Measurements from ENCODE around the gene LYRM1.
"Not testable (repeated sequence)": the region's sequence is repeated elsewhere in the genome, so short reads cannot be mapped to it uniquely, and the experiment has no call there.

The LYRM1 gene

DNA sequence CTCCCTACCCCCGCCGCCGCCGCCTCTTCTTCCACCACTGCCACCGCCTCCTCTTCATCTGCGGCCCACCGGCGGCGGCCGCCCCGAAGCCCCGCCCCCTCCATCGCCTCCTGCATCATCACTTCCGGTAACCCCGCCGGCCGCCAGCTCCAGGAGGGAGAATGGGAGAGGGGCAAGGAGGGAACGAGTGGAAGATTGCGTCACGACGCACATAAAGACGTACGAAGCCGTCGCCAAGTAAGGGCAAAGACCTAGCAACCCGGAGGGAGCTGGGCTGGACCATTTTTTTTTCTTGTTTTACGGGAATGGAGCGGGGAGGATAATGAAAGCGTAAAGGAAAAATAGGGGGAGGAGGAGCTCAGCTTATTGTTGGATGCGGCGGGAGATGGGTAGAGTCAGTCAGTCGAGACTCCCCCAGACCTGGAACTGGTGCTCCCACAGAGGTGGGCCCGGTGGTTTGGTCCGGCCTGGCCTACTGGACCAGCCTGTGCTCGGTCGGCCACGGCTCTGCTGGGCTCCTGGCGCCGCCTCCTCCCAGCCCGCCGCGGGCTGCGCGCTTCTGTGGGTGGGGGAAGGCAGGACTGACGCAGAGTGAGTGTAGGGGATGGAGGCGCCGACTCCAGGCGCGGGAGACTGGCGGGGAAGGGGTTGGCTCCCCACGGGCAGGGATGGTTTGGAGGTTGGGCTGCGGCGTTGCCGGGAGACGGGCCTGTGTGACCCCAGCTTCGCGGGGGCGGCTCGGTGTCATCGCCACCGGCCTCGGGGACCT, at the start of gene LYRM1, which contains the start of gene DCUN1D3:
Gene LYRM1, plus strand, starts transcription at position 473 of the 769 bp plus-strand sequence. CDS start 14,785 bp downstream, outside the sequence.
Gene DCUN1D3, minus strand, starts transcription at position 60 of the 769 bp plus-strand sequence. CDS start 37,820 bp downstream, outside the sequence.
- DNase-seq (ENCODE audit: low spot score) = peak; percentile 95

DNA sequence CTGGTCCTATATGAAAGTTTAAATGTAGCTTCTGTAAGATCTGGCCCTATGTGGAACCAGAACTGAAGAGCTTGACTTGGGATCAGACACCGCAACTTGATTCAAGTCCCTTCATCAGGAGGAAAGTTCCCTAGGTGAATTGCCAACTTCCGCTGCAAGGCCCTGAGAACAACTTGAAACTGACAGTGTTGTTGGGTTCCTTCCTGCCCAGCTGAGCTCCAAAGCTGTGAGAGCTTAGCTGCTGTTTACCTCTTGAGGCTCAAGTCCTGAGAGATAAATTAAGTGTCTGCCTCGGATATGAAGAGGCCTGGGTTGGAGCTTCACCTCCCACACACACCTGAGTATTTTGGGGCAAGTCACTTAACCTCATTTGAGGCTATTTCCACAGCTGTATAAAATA, 49.6 kb upstream of the LYRM1 start:
- no peak for DNase-seq (ENCODE audit: low spot score)

DNA sequence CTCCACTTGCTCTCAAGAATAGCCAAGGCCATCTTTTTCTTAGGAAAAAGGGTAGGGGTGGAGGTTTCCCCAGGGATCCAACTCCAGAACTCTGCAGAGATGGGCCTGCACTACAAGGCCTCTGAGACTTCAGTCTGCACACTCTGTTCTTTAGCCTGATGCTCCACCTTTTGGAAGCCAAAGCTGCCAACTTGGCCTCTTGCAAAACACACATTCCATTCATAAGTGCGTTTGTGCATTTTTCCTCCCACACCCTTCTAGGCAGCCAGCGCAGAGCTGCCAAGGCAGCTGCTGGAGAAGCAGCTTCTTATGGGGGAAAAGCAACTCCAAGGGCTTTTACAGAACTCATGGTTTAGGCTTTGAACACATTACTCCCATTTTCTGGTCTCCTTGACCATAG, 49.0 kb upstream of the LYRM1 start:
- DNase-seq (ENCODE audit: low spot score) = peak; percentile 89

GRCh38 chr16:20853143-20853542, 47.4 kb upstream of the LYRM1 start:
- no peak for DNase-seq (ENCODE audit: low spot score)

DNA sequence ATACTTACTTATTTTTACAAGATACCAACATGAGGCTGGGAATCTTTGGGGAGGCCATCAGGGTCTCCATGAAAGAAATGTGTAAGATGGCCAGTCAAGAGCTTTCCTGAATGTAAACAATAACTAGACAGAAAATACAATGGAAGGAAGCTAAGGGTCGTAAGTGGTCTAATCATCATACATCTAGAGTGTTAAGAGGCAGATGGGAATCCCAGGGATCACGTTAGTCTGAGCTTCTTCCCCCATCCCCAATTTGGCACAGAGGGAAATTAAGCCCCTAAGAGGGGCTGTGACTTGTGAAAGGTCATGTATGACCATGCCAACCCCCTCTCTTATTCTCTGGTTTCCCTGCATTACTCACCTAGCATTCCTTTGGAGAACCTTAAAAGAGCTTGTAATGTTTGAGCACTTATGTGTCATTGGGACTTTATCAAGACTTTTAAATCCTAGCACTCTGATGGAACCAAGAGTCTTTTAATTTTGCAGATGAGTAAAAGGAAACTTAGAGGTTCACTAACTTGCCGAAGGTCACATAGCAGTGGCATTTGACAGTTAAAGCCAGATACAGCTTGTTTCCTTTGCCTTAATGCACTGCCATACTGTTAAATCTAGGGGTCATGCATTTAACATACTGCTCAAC, 46.5 kb upstream of the LYRM1 start:
- DNase-seq (ENCODE audit: low spot score) = no peak

DNA sequence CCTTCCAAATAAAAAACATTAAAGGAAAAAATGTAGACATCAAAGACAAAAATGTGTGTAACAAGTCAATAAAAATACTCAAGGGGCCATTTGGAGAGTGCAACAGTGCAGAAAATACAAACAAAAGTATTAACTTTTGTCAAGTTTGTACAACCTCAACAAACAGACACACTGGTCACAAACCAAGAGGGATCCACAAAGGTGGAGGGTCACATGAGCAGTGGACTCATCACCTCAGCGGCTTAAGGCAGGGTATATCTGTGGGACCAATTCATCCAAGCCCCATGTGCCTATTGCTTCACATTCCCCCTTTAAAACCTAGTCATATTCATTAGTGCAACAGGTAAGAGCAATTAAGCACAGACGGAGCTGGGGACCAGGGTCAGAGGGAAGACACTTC, 45.6 kb upstream of the LYRM1 start:
- no peak for DNase-seq (ENCODE audit: low spot score)

GRCh38 chr16:20857281-20857680, 43.3 kb upstream of the LYRM1 start:
- no peak for DNase-seq (ENCODE audit: low spot score)

- DNase-seq (ENCODE audit: low spot score) = no peak
Measured at GRCh38 chr16:20859229-20859628, 41.3 kb upstream of the LYRM1 start.

GRCh38 chr16:20859699-20860098, 40.9 kb upstream of the LYRM1 start:
- no peak for DNase-seq (ENCODE audit: low spot score)

GRCh38 chr16:20860361-20860760, 40.2 kb upstream of the LYRM1 start:
- no peak for DNase-seq (ENCODE audit: low spot score)

DNA sequence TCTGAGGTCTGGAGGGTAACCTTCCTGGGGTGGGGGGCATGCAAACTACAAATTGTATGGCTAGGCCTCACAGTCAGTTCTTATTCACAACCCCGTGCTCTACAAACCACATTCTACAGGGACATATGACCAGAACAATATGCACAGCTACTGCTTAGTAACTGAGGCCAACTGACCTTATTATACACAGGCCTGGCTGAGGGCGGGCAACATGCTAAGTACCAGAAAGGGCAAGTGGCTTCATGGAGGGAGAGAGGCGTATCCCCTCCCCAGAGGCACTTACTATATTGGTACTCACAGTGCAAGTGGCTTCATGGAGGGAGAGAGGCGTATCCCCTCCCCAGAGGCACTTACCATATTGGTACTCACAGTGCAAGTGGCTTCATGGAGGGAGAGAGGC, 39.6 kb upstream of the LYRM1 start:
- not testable (repeated sequence) for DNase-seq (ENCODE audit: low spot score)

- DNase-seq (ENCODE audit: low spot score) = no peak
Measured at GRCh38 chr16:20862162-20862960, 38.2 kb upstream of the LYRM1 start.

- DNase-seq (ENCODE audit: low spot score) = not testable (repeated sequence)
Measured at GRCh38 chr16:20864376-20864775, 36.2 kb upstream of the LYRM1 start.

GRCh38 chr16:20865420-20866131, 35.0 kb upstream of the LYRM1 start:
- peak; percentile 25 for DNase-seq (ENCODE audit: low spot score)

DNA sequence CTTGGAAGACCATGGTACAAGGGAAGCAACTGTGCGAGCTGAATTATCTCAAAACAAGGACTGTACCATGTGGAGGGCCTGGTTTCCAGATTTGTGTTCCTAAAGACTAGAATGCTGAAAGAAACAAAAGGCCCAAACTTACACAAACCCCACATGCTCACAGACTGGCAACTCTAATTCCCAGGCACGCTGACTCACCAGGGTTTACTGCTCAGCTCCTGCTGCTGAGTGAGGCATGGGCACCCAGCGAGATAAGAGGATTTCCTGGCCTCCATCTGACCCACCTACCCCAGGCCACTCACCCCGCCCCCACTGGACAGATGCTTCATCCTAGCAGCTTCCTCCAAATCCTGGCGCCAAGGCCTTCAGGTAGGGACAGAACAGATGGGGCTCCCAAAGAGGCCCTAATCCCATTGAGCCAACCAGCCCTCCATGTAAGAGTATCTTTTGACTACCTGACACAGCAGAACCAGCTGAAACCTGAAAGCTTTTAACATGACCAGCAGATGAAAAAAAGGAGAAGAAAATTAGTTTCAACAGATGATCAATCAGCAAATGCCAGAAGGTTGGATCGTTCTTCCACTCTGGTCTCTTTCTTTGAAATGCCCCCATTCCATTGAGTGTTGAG, 34.3 kb upstream of the LYRM1 start:
- DNase-seq (ENCODE audit: low spot score) = peak; percentile 79

- DNase-seq (ENCODE audit: low spot score) = no peak
Measured at GRCh38 chr16:20866801-20867200, 33.8 kb upstream of the LYRM1 start.

DNA sequence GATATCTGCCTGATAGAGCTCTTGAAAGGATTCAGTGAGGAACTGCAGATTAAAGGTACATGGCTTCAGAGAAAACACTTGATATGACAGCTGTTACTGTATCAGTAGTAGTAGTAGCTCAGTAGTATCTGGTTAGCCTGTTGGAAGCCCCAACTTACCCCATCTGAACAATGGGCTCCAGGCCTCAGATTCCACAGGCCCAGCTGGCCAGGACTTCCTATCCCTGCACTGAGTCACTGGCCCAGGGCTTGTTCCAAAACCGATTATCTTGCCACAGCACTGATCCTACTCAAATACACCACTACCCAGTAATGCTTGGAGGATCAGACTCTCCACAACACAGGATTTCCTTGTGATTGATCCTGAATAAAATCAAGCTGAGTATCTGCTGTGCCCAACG, 33.0 kb upstream of the LYRM1 start:
- DNase-seq (ENCODE audit: low spot score) = peak; percentile 56

DNA sequence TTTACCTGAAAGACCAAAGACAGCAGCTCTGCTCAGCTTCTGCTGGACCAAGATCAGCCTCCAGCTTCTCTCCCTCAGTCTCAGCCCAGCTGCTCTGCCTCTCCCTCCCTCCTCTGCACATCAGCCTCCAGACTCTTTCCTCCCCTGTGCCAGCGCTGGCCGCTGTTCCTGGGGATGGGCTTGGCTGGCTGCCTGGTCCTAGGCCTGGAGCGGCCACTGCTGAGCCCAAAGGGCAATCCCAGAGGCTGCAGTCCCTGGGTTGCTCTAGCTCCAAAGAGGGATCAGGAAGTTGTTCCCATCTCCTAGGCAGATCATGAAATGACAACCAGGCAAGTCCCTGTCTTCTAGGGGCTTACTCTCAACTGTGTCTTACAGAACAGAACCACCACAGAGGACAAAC, 31.7 kb upstream of the LYRM1 start:
- peak; percentile 88 for DNase-seq (ENCODE audit: low spot score)

DNA sequence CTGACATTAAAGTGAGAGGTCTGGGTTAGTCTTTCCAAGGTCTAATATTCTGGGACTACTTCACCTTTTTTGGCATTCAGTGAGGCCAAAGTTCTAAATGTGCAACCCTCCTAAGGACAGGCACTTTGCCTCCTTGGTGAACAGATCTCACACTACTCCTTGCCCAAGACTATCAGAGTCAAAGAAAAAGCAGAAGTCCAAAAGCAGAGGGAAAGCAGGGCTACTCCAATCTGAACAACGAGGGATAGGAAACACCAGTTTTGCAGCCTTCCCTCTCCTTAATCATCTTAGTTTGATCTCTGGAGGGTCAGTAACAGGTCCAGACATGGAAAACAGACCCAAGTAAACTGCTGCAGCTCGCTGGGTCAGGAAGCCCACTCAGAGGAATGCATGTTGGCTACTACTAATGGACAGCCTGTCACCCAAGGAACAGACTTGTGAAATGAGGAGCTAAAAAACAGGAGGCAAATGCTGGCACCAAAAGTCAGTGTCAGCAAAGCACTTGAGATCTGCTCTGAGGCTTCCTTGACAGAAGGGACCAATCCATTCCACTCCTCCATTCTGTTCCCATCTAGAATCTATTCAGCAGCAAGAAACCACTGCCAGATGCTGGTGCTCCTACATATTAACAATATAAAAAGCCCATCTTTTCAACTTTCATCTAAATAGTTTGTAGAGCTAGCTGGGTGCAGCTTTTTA, 30.3 kb upstream of the LYRM1 start:
- no peak for DNase-seq (ENCODE audit: low spot score)

DNA sequence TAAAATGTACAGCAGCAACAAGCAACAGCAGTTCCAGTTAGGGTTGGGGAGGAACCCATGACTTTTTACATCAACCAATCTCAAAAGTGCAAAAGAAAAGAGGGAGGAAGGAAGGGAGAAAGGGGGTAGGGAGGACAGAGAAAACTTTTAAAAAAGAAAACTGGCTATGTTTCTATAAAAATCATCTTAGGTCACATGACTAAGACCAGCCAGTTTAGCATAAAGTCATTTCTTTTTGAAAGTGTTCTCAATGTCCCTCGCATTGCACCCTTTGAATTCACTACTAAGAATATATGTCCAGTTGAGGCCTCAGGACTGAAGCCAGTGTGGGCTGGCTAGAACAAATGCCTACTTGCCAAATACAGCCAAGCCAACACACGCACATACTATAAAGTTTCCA, 29.3 kb upstream of the LYRM1 start:
- no peak for DNase-seq (ENCODE audit: low spot score)
